ENCODE results near the gene TXN. TPM values are rescaled to one million over a fixed set of nuclear protein-coding genes. Genes with fewer than 3 reads are reported as not detected.
A peak's percentile ranks its signal among the peaks of the same experiment; 100 is the strongest.
"Not testable (repeated sequence)": the region's sequence is repeated elsewhere in the genome, so short reads cannot be mapped to it uniquely, and the experiment has no call there.

Gene TXN
- total and polyA plus RNA-seq, 4 donors: 61.4 to 742 (median 326) TPM

GRCh38 chr9:110208031-110208430, 48.3 kb downstream of the TXN start, which contains the start of gene C9orf152:
C9orf152 (minus strand) TSS chr9:110208159; CDS start chr9:110207579, 580 bp downstream.
- Histone ChIP-seq H3K9me3 (ENCODE audit: control insufficient read depth in 4 of 4, insufficient read depth in 3 of 4, low read length in 3 of 4) (no peaks in the 10 kb centered on the region), H3K4me1 (ENCODE audit: control insufficient read depth in 5 of 5, insufficient read depth in 5 of 5, low read length in 5 of 5) (peaks cover 0 to 3% (median 0%) of the 10 kb centered on the region in 5 donors), H3K27me3 (ENCODE audit: control insufficient read depth in 3 of 3, insufficient read depth in 3 of 3, low read length in 2 of 3) (no peaks in the 10 kb centered on the region), H3K27ac (ENCODE audit: low read depth in 1 of 2, low read length in 1 of 2) (peak within 1 kb of the TSS in 1 of 2 donors; percentile 69), H3K36me3 (ENCODE audit: control insufficient read depth in 4 of 4, insufficient read depth in 4 of 4, low read length in 4 of 4) (no peaks in the 10 kb centered on the region), H3K9ac (ENCODE audit: insufficient read depth in 1 of 2, low read length in 2 of 2) (peak within 1 kb of the TSS in 1 of 2 donors; percentile 42), H3K4me3 (no peak within 1 kb of the TSS)
- WGBS, 2 donors: 74 to 86% methylated on average over 9 of the region's 9 CpGs
- DNase-seq (peak; percentile 25 to 64 (median 48)), ATAC-seq (ENCODE audit: insufficient read depth, low FRiP score) (no peak)
- TF ChIP-seq CTCF (IDR thresholded peaks at IDR 0.05; ENCODE audit: control extremely low read depth, extremely low read depth): no peak

- no peaks in the 10 kb centered on the region for H3K27me3 ChIP-seq (ENCODE audit: control insufficient read depth in 3 of 3, insufficient read depth in 3 of 3, low read length in 2 of 3)
- no peak for TF ChIP-seq CTCF (IDR thresholded peaks at IDR 0.05; ENCODE audit: control extremely low read depth, extremely low read depth)
- ATAC-seq (ENCODE audit: insufficient read depth, low FRiP score): peak; percentile 68
- DNase-seq: peak; percentile 55 to 77 (median 74)
- no peak overlapping the region for H3K4me3 ChIP-seq
- no peaks in the 10 kb centered on the region for H3K9me3 ChIP-seq (ENCODE audit: control insufficient read depth in 4 of 4, insufficient read depth in 3 of 4, low read length in 3 of 4)
- no peaks in the 10 kb centered on the region for H3K36me3 ChIP-seq (ENCODE audit: control insufficient read depth in 4 of 4, insufficient read depth in 4 of 4, low read length in 4 of 4)
- H3K9ac ChIP-seq (ENCODE audit: insufficient read depth in 1 of 2, low read length in 2 of 2): no peak overlapping the region
- peaks cover 0 to 3% (median 0%) of the 10 kb centered on the region in 5 donors for H3K4me1 ChIP-seq (ENCODE audit: control insufficient read depth in 5 of 5, insufficient read depth in 5 of 5, low read length in 5 of 5)
- WGBS, 2 donors: 50 to 61% methylated on average over 6 of the region's 6 CpGs
- peak overlapping the region in 1 of 2 donors; percentile 69 for H3K27ac ChIP-seq (ENCODE audit: low read depth in 1 of 2, low read length in 1 of 2)
Measured at GRCh38 chr9:110207071-110207641, 49.2 kb downstream of the TXN start.

GRCh38 chr9:110206389-110206788, 49.9 kb downstream of the TXN start:
- H3K27me3 ChIP-seq (ENCODE audit: control insufficient read depth in 3 of 3, insufficient read depth in 3 of 3, low read length in 2 of 3): no peaks in the 10 kb centered on the region
- H3K4me3 ChIP-seq: no peak overlapping the region
- DNase-seq (no peak), ATAC-seq (ENCODE audit: insufficient read depth, low FRiP score) (peak; percentile 14)
- no peak for TF ChIP-seq CTCF (IDR thresholded peaks at IDR 0.05; ENCODE audit: control extremely low read depth, extremely low read depth)
- H3K4me1 ChIP-seq (ENCODE audit: control insufficient read depth in 5 of 5, insufficient read depth in 5 of 5, low read length in 5 of 5): peaks cover 0 to 3% (median 0%) of the 10 kb centered on the region in 5 donors
- H3K9ac ChIP-seq (ENCODE audit: insufficient read depth in 1 of 2, low read length in 2 of 2): no peak overlapping the region
- no peaks in the 10 kb centered on the region for H3K36me3 ChIP-seq (ENCODE audit: control insufficient read depth in 4 of 4, insufficient read depth in 4 of 4, low read length in 4 of 4)
- peak overlapping the region in 1 of 2 donors; percentile 69 for H3K27ac ChIP-seq (ENCODE audit: low read depth in 1 of 2, low read length in 1 of 2)
- no peaks in the 10 kb centered on the region for H3K9me3 ChIP-seq (ENCODE audit: control insufficient read depth in 4 of 4, insufficient read depth in 3 of 4, low read length in 3 of 4)
- 60 to 75% methylated on average over 1 of the region's 1 CpG for WGBS, 2 donors

GRCh38 chr9:110205612-110206011, 50.7 kb downstream of the TXN start:
- not testable (repeated sequence) for H3K27me3 ChIP-seq (ENCODE audit: control insufficient read depth in 3 of 3, insufficient read depth in 3 of 3, low read length in 2 of 3); H3K36me3 ChIP-seq (ENCODE audit: control insufficient read depth in 4 of 4, insufficient read depth in 4 of 4, low read length in 4 of 4); DNase-seq; H3K4me1 ChIP-seq (ENCODE audit: control insufficient read depth in 5 of 5, insufficient read depth in 5 of 5, low read length in 5 of 5); H3K9ac ChIP-seq (ENCODE audit: insufficient read depth in 1 of 2, low read length in 2 of 2); H3K4me3 ChIP-seq; H3K9me3 ChIP-seq (ENCODE audit: control insufficient read depth in 4 of 4, insufficient read depth in 3 of 4, low read length in 3 of 4); ATAC-seq (ENCODE audit: insufficient read depth, low FRiP score)
- H3K27ac ChIP-seq (ENCODE audit: low read depth in 1 of 2, low read length in 1 of 2): peak overlapping the region in 1 of 2 donors; percentile 35
- 67 to 81% methylated on average over 5 of the region's 5 CpGs for WGBS, 2 donors

Measured in lung (tissue), 12 donors.